OCI-LY7 (cell line): Measurements from ENCODE around the gene POP4.

ENCODE experiments used
- CTCF ChIP-seq: fragments of 200-600 bp; sonication (generic); conservative IDR thresholded peaks from 2 replicates; pipeline ENCODE4 v1.5.1; 2014; ENCODE audit warnings: mild to moderate bottlenecking, antibody characterized with exemption, low read length, moderate library complexity, mixed read lengths
- EZH2phosphoT487 ChIP-seq: fragments of 200-600 bp; sonication (generic); IDR thresholded peaks from 2 replicates; pipeline ENCODE4 v1.6.1; 2018; ENCODE audit warnings: low read depth, borderline replicate concordance, mild to moderate bottlenecking, mixed run types, antibody characterized with exemption, low read length, moderate library complexity, mixed read lengths

GRCh38 chr19:29577649-29577963, 28.5 kb upstream of the POP4 start:
- TF ChIP-seq CTCF (no peak), EZH2phosphoT487 (no peak)
